Occipital lobe (tissue), 2 donors: ENCODE data around the gene SYCP3. TPM values are rescaled to one million over a fixed set of nuclear protein-coding genes. Genes with fewer than 3 reads are reported as not detected.
"Not testable (repeated sequence)": the region's sequence is repeated elsewhere in the genome, so short reads cannot be mapped to it uniquely, and the experiment has no call there.

Source experiments
- DNase-seq: peaks from one replicate; lab custom pipeline; 2025; lab: John Stamatoyannopoulos, UW
- total RNA-seq: library from RNA; depleted of rRNA; stranded (reverse); fragments of >200 nt; gene quantifications from one replicate; pipeline ENCODE4 v1.2.3, GENCODE V29; 2014

Gene SYCP3
- total RNA-seq, 1 donor from 2014 or later = 0.47 TPM

GRCh38 chr12:101713930-101714329 lies 25.3 kb downstream of the SYCP3 start:
- no peak for DNase-seq

GRCh38 chr12:101713059-101713682 lies 26.1 kb downstream of the SYCP3 start:
- peak; percentile 5 for DNase-seq

- DNase-seq = no peak
These were observed 29.0 kb downstream of the SYCP3 start for GRCh38 chr12:101710288-101710687.

DNA sequence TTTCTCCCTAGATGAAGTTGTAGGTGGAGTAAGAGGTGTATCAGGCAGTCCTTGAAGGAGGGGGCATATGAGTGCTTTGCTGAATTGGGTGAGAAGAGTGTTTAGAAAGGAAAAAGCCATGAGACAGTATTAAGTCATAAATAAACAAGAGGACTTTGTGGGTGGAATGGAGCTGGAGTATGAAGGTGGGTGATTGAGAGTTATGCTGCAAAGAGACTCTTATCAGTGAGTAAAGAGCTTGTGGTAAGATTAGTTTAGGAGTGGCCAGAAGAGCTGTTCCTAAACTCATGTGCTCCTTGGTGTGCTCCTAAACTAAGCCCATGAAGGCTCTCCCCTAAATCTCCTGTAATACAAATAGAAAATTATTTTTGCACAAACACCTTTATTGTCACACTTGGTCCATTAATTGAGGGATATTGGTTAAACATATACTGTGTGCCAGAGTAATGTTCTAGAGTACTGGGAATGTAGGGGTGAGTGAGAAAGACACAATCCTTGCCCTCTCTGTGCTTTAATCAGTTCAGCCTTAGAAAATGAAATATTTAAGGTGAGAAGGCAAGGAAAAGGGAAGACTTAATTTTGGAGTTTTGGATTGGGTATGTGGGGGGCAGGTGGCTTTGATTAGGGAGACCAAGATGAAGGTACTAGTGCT lies 32.0 kb downstream of the SYCP3 start:
- no peak for DNase-seq

GRCh38 chr12:101706403-101706802 lies 32.9 kb downstream of the SYCP3 start:
- no peak for DNase-seq

DNA sequence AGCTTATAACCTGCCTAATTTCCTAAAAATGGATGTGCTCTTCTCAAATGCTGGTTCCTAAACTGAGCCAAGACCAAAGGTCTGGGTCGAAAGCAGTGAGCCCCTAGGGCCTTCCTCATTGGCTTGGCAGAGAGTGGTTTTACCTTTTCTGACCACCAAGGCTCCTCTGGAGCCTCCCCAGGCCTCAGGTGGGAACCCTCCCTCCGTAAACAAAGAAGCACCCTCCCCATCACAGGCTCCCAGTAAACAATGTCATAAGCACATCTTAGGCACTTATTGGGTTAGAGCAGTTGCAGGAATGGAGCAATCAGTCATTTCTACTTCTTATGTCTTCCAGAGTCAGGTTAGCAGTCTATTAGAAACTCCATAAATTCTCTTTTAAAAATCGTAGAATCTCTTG lies 35.8 kb downstream of the SYCP3 start:
- DNase-seq = no peak

DNA sequence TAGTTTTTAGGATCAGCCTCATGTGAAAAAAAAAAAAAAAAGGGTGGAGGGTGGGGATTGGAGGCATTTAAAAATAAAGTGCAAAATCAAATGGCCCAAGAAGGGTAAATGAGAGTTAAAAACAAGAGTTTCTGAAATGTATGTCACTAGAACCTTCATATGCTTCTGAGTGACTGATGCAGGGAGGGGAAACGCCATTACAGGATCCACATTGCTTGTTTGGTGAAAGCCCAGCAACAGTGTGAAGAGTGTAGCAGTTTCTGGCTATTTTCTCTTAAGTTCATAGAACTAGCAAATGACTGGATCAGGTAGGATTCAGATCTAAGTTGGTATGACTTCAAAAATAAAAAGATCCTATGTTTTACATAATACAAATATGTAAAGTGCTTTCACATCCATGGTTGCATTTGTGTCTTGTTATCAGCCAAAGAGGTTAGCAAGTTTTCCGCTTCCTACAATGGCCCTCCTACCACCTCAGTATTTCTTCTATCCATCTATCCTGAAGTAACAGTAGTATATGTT lies 38.9 kb downstream of the SYCP3 start:
- no peak for DNase-seq

DNA sequence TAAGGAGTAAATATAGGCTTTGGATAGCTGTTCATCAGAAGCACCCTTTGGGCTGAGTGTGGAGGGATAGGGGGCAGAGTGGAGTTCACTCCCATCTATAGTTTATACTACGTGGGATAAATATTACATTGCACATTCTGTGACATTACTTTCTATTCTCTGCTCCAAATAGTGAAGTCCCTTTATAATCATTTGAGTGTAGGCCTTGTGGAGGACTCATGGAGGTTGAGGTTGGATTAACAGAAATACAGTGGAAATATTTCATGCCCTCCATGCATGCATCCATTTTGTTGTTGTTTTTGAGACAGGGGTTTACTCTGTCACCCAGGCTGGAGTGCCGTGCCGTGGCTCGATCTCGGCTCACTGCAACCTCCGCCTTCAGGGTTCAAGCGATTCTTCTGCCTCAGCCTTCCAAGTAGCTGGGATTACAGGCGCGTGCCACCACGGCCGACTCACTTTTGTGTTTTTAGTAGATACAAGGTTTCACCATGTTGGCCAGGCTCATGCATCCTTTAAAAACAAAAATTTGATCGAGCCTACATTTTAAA lies 40.4 kb downstream of the SYCP3 start:
- no peak for DNase-seq

GRCh38 chr12:101697930-101698799 lies 41.1 kb downstream of the SYCP3 start:
- peak; percentile 31 for DNase-seq

DNA sequence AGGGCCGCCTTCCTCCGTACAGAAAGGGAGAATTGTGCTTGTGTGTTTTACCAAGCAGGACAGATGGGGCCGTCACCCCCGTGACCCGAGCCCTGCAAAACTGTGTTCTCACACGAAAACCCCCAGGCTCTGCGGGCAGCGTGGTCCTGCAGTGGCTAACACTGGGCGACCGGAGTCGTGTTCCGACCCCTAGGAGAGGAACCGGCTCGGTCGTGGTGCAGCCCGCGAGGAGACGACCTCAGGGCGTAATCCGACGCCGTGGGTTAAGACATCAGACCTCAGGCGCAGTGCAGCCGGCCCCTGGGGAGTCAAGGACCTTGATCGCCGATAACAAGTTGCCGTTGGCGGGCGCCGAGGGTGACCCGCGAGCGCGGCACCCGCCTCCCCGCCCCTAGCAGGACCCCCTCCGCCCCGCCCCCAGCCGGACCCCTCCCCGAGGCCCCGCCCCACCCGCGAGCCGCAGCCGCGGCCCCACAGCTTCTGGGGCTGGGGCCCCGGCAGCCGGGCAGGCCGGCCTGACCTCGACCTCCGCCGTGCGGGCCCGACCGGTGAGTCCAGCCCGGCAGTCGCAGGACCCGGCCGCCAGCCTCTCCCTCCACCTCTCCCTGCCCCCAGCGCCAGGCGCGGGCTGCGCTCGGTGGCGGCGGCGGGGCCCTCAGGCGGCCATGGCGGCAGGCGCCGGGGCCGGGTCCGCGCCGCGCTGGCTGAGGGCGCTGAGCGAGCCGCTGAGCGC lies 41.9 kb downstream of the SYCP3 start, which contains the start of gene CHPT1:
TSS of gene CHPT1 (plus strand) at position 444 of the 733 bp plus-strand sequence. CDS start at position 666, 222 bp downstream.
- peak; percentile 45 for DNase-seq

DNA sequence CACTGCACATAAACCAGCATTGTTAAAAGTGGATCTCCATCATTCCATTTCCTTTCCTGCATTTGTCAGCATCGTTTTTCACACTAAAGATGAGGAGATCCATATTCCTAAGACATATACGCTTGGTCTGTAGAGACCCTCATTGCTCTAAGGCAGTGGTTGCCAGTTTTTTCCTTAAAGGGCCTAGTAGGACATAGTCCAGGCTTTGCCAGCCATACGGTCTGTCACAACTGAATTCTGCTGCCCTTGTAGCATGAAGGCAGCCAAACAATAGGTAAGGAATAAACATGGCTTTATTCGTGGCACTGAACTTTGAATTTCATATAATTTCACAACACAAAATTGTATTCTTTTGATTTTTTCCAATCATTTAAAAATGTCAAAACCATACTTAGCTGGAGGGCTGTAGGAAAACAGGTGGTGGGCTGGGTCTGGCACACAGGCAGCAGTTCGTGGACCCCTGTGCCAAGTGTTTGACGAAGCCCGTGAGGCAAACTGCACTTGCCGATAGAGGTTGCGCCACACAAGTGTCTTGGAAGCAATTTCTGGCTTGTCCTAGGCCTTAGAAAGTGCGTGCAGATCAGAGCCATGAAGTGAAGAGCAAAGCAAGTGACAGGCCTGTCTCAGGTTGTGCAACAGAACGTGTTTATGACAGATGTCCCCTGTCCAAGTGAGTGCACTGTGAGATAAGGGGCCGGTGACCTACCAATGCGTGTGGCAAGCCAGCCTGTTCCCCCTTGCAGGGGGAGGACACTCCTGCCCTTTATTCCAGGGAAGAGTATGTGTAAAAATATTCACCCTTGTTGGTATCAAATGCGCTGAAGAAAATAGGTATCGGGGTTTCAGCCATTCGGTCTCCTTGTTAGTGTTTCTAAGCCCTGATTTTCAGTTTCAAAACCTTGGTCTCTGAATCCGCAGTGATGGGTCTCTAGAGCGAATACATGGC lies 42.7 kb downstream of the SYCP3 start:
- peak; percentile 37 for DNase-seq

- DNase-seq = no peak
These were observed 43.6 kb downstream of the SYCP3 start for GRCh38 chr12:101695706-101696105.

GRCh38 chr12:101694986-101695385 lies 44.3 kb downstream of the SYCP3 start:
- no peak for DNase-seq

GRCh38 chr12:101694297-101694848 lies 44.9 kb downstream of the SYCP3 start:
- DNase-seq = no peak

DNA sequence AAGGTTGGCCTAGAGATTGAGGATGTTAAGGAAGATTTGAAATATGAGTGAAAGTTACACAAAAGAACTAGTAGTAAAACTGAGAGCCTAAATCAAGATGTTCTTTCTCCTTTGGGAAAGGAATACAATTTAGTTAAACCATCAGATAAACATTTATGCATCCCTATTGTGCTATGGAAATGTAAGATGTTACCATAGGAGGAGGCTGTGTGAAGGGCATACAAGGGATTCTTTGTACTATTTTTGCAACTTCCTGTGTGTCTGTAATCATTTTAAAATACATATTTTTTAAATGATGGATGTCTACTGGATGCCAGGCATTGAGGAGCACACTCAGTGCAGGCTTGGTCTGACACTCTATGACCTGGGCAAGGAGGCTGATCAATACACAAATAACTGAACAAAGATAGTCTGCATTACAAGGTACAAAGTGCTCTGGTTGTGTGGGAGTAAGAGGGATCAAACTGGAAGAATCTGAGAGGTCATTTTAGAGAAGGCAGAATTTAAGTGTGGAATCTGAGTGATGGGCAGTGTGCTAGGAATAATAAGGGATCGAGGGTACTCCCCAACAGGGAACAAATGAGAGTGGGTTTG lies 47.7 kb downstream of the SYCP3 start:
- DNase-seq = no peak

GRCh38 chr12:101690544-101691098 lies 48.6 kb downstream of the SYCP3 start:
- no peak for DNase-seq

DNA sequence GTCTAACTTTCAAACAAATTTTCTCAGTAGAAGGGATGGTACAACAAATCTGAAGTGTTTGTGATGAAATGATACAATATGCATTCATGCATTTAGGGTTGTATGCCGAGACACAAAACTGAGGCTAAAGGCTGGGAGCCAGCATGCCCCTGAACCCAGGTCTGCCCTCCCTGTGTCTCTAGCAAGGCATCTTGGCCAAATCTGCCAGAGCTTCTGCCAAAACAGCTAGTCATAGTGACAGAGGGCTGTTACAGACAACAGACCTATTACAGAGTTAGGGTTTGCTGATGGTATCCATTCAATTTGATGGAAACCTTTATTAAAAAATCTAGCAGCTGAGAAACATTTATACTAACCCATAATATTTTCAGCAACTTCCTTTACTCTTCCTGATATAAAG lies 53.1 kb downstream of the SYCP3 start:
- DNase-seq = no peak

DNA sequence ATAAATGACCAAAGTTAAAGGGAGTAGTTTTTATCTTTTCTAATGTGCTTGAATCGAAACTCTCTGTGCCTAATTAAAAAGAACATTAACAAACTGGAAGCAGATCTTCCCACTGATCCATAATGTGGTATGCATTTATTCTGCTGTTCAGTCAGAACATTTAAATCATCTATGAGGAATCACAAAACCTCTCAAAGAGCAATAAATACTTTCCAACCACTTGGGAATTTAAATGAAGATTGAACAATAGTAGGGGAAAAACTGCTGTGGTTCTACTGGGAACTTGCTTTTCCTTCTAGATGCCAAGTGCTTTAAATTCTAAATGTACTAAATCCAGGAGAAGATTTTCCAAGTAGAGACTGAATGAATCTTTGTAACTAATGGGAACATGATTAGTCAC lies 54.2 kb downstream of the SYCP3 start:
- DNase-seq = no peak

DNA sequence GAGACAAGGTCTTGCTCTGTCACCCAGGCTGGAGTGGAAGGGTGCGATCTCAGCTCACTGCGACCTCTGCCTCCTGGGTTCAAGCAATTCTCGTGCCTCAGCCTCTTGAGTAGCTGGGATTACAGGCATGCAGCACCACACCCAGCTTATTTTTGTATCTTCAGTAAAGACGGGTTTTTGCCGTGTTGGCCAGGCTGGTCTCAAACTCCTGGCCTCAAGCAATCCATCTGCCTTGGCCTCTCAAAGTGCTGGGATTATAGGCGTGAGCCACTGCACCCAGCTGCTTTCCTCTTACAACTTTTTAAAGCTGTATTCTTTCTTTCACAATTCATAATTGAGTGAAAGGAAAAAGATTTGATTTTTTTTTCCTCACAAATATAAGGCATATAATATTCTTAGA lies 57.6 kb downstream of the SYCP3 start:
- not testable (repeated sequence) for DNase-seq
